Caco-2 (cell line): Measurements from ENCODE around the gene GRAMD2B. TPM values are rescaled to one million over a fixed set of nuclear protein-coding genes. Genes with fewer than 3 reads are reported as not detected.
A peak's percentile ranks its signal among the peaks of the same experiment; 100 is the strongest.

Experiments
- BruUV-seq: library from RNA; stranded (reverse); fragments of 400-500 nt; replicated peaks from 2 replicates; lab custom pipeline; 2021; lab: Mats Ljungman, UMichigan
- CTCF ChIA-PET: fragments of 300-600 bp; sonication (Branson Sonifier 250); formaldehyde crosslinking; loops from one replicate; lab custom pipeline; 2022; ENCODE audit warnings: antibody characterized with exemption; lab: Charles Lee
- POLR2A ChIA-PET: fragments of 300-600 bp; sonication (Branson Sonifier 250); formaldehyde crosslinking; loops from one replicate; lab custom pipeline; 2022; ENCODE audit warnings: antibody characterized with exemption; lab: Charles Lee
- DNase-seq, 2 experiments: peaks; one replicate each; pipeline versions ENCODE4 v3.0.0 to v3.0.0-alpha.2; 2020 to 2022
- H3K27me3 ChIP-seq: replicated peaks from 2 replicates; pipeline ENCODE4 v1.6.0; 2011; ENCODE audit warnings: low read length; ENCODE audit not compliant: control insufficient read depth, insufficient read depth
- H3K36me3 ChIP-seq: 2 replicates; pipeline ENCODE4 v1.5.1; 2011; ENCODE audit warnings: low read length; ENCODE audit not compliant: control insufficient read depth, insufficient read depth
- H3K4me1 ChIP-seq: fragments of 250-450 bp; sonication (Bioruptor Pico); 2 replicates; pipeline ENCODE4 v1.5.1; 2020; ENCODE audit warnings: mild to moderate bottlenecking
- H3K4me3 ChIP-seq: 2 replicates; pipeline ENCODE4 v1.5.1; 2011; ENCODE audit warnings: low read depth, mild to moderate bottlenecking, control low read depth, low read length
- H3K9me3 ChIP-seq: fragments of 250-450 bp; sonication (Bioruptor Pico); 2 replicates; pipeline ENCODE4 v1.5.1; 2020; ENCODE audit warnings: mild to moderate bottlenecking, moderate library complexity
- H3K27ac Mint-ChIP-seq: one replicate; pipeline ENCODE4 v1.8.0; 2022; ENCODE audit warnings: mixed read lengths; ENCODE audit not compliant: unreplicated experiment
- H3K27me3 Mint-ChIP-seq: one replicate; pipeline ENCODE4 v1.8.0; 2022; ENCODE audit warnings: mixed read lengths; ENCODE audit not compliant: insufficient read depth, unreplicated experiment
- H3K36me3 Mint-ChIP-seq: one replicate; pipeline ENCODE4 v1.8.0; 2022; ENCODE audit warnings: mild to moderate bottlenecking, mixed read lengths; ENCODE audit not compliant: insufficient read depth, unreplicated experiment
- H3K4me1 Mint-ChIP-seq: one replicate; pipeline ENCODE4 v1.8.0; 2022; ENCODE audit warnings: low read depth, mixed read lengths; ENCODE audit not compliant: unreplicated experiment
- H3K4me3 Mint-ChIP-seq: one replicate; pipeline ENCODE4 v1.8.0; 2022; ENCODE audit warnings: mild to moderate bottlenecking, moderate library complexity, mixed read lengths; ENCODE audit not compliant: unreplicated experiment
- H3K9me3 Mint-ChIP-seq: one replicate; pipeline ENCODE4 v1.8.0; 2022; ENCODE audit warnings: mixed read lengths; ENCODE audit not compliant: unreplicated experiment
- CTCF ChIP-seq, 2 experiments: fragments of 200-600 bp in 1 of 2; IDR thresholded peaks; 1 replicate in 1 of 2; 2 replicates in 1 of 2; pipeline versions ENCODE4 v1.5.1 to v1.8.0; 2011 to 2022; ENCODE audit warnings: antibody characterized with exemption in 1 of 2, control low read depth in 1 of 2, inconsistent platforms in 1 of 2, low read depth in 1 of 2, low read length in 1 of 2, mild to moderate bottlenecking in 1 of 2, moderate library complexity in 1 of 2; ENCODE audit not compliant: insufficient read depth in 1 of 2, severe bottlenecking in 1 of 2, unreplicated experiment in 1 of 2
- intact Hi-C: fragments of 100-400 bp; cut with micrococcal nuclease; formaldehyde crosslinking; loops from one replicate; pipeline ENCODE4 v1.10.0; 2022; ENCODE audit not compliant: unreplicated experiment
- total RNA-seq: library from RNA; stranded (reverse); gene quantifications from 2 replicates; pipeline ENCODE4 v1.2.3, GENCODE V29; 2022

Gene GRAMD2B
- total RNA-seq, 1 experiment from 2014 or later: 3.0 TPM

- no peaks in the 10 kb centered on the region for H3K36me3 Mint-ChIP-seq
- H3K9me3 ChIP-seq: no peaks in the 10 kb centered on the region
- BruUV-seq: no TSS peak
- H3K4me3 ChIP-seq: no peak overlapping the region
- H3K4me1 ChIP-seq: peaks cover 10% of the 10 kb centered on the region; the same call in 1 of the 2 replicates
- H3K9me3 Mint-ChIP-seq: no peaks in the 10 kb centered on the region
- CTCF ChIA-PET: interaction anchor here (0.7 kb wide), 1 partner anchor 150 kb away, joined by 3 read pairs; no protein-coding TSS in a partner anchor
- POLR2A ChIA-PET: no interaction called here
- H3K27ac Mint-ChIP-seq: peak overlapping the region; percentile 7
- H3K27me3 Mint-ChIP-seq: no peaks in the 10 kb centered on the region
- H3K4me1 Mint-ChIP-seq: peaks cover 23% of the 10 kb centered on the region
- intact Hi-C loops: loop anchor here (2.0 kb wide), 1 partner anchor 29 kb away; no protein-coding TSS in a partner anchor
- no peaks in the 10 kb centered on the region for H3K27me3 ChIP-seq
- no peaks in the 10 kb centered on the region for H3K36me3 ChIP-seq
- H3K4me3 Mint-ChIP-seq: no peak overlapping the region
- TF ChIP-seq CTCF (IDR thresholded peaks at IDR 0.05; ENCODE audit: insufficient read depth in 1 of 2, low read depth in 1 of 2, low read length in 1 of 2, severe bottlenecking in 1 of 2, unreplicated experiment in 1 of 2): no peak
- DNase-seq: no peak
Observed at GRCh38 chr5:126464016-126464415, 40.8 kb downstream of the GRAMD2B start.

GRCh38 chr5:126464959-126465358, 41.8 kb downstream of the GRAMD2B start:
- peak; percentile 64 to 81 for DNase-seq
- intact Hi-C loops: loop anchor here (2.0 kb wide), 1 partner anchor 28 kb away; no protein-coding TSS in a partner anchor
- no peaks in the 10 kb centered on the region for H3K9me3 Mint-ChIP-seq
- H3K4me1 Mint-ChIP-seq: peaks cover 23% of the 10 kb centered on the region
- no peaks in the 10 kb centered on the region for H3K36me3 Mint-ChIP-seq
- POLR2A ChIA-PET: interaction anchor here (0.5 kb wide), 1 partner anchor 19 kb away, joined by 4 read pairs; no protein-coding TSS in a partner anchor
- H3K36me3 ChIP-seq: no peaks in the 10 kb centered on the region
- no peaks in the 10 kb centered on the region for H3K9me3 ChIP-seq
- no peaks in the 10 kb centered on the region for H3K27me3 ChIP-seq
- no peak for TF ChIP-seq CTCF (IDR thresholded peaks at IDR 0.05; ENCODE audit: insufficient read depth in 1 of 2, low read depth in 1 of 2, low read length in 1 of 2, severe bottlenecking in 1 of 2, unreplicated experiment in 1 of 2)
- no peaks in the 10 kb centered on the region for H3K27me3 Mint-ChIP-seq
- H3K4me3 ChIP-seq: peak overlapping the region; percentile 2; the same call in 1 of the 2 replicates
- peak overlapping the region; percentile 59 for H3K4me3 Mint-ChIP-seq
- peaks cover 20% of the 10 kb centered on the region for H3K4me1 ChIP-seq
- no TSS peak for BruUV-seq
- CTCF ChIA-PET: interaction anchor here (0.7 kb wide), 1 partner anchor 149 kb away, joined by 3 read pairs; no protein-coding TSS in a partner anchor
- H3K27ac Mint-ChIP-seq: peak overlapping the region; percentile 7

- CTCF ChIA-PET: no interaction called here
- no peak overlapping the region for H3K4me3 ChIP-seq
- 0 out of 2 replicates have a peak, but pooled peaks cover 2% of the 10 kb centered on the region for H3K36me3 ChIP-seq
- H3K9me3 Mint-ChIP-seq: no peaks in the 10 kb centered on the region
- no peaks in the 10 kb centered on the region for H3K36me3 Mint-ChIP-seq
- POLR2A ChIA-PET: no interaction called here
- H3K4me1 ChIP-seq: peaks cover 49% of the 10 kb centered on the region
- intact Hi-C loops: no loop called here
- no peak overlapping the region for H3K27ac Mint-ChIP-seq
- H3K9me3 ChIP-seq: no peaks in the 10 kb centered on the region
- H3K27me3 ChIP-seq: no peaks in the 10 kb centered on the region
- DNase-seq: no peak
- H3K27me3 Mint-ChIP-seq: no peaks in the 10 kb centered on the region
- TF ChIP-seq CTCF (IDR thresholded peaks at IDR 0.05; ENCODE audit: insufficient read depth in 1 of 2, low read depth in 1 of 2, low read length in 1 of 2, severe bottlenecking in 1 of 2, unreplicated experiment in 1 of 2): no peak
- BruUV-seq: no TSS peak
- no peak overlapping the region for H3K4me3 Mint-ChIP-seq
- H3K4me1 Mint-ChIP-seq: peaks cover 33% of the 10 kb centered on the region
Observed at GRCh38 chr5:126468091-126468490, 44.9 kb downstream of the GRAMD2B start.
